HG02798 (cell line): ENCODE measurements around the gene ZNF827.

ENCODE experiments used
- ATAC-seq: cut with Tn5 transposase; IDR thresholded peaks from one replicate; pipeline ENCODE4 v1.9.1; 2021; ENCODE audit warnings: mild to moderate bottlenecking; ENCODE audit not compliant: unreplicated experiment, poor library complexity

Gene ZNF827

GRCh38 chr4:145808848-145809512 lies 129.6 kb downstream of the ZNF827 start:
- ATAC-seq = peak; percentile 37

GRCh38 chr4:145808021-145808650 lies 130.5 kb downstream of the ZNF827 start:
- peak; percentile 73 for ATAC-seq

- no peak for ATAC-seq
Observed at GRCh38 chr4:145805490-145805889, 133.1 kb downstream of the ZNF827 start.

DNA sequence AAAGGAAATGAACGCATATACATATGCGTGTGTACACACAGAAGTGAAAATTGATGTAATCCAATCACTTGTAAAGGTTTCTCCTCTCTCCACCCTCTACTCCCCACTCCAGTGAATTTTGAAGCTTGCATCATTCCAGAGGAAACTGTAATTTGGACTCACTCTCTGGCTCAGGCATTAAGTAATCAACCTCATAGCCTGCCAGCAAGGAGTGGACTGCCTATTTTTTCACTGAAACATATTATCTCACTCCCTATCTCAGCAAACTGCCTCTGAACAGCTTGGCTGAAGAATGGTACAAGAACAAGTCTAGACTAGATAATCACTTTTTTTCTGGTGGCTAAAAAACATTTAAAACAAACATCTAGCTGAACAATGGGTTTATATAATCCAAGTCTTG lies 134.5 kb downstream of the ZNF827 start:
- no peak for ATAC-seq

GRCh38 chr4:145799223-145799622 lies 139.4 kb downstream of the ZNF827 start:
- ATAC-seq = no peak

DNA sequence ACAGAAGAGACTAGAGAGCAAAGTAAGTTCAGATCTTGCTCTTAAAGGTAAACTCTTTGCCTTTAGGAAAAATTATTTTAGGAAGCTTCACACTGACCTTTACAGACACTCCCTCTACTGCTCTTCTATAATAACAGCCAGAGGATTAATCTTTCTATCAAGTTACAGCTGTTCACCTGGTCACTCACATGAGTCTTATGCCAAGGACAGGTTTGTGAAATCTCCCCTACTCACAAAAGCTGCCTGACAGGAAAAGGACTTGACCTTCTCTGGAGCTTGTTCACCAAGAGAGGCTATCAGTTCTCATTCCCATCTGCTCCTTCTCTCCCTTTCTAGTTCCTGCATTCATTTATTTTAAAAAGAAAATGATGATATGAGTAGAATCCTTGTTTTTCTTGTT lies 141.3 kb downstream of the ZNF827 start:
- no peak for ATAC-seq

DNA sequence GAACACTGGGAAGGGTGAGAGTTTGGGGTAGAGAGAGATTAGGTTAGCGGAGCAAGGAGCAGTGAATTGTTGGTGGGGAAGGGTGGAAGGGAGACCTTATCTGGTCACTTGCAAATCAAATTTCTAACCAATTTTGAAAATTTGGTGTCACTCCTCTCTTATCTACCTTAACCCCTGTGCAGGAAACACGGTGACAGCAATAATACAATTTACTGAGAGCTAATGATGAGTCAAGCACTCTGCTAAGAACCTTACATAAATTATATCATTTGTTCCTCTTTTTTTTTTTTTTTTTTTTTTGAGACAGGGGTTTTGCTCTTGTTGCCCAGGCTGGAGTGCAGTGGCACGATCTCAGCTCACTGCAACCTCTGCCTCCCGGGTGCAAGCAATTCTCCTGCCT lies 142.3 kb downstream of the ZNF827 start:
- ATAC-seq = no peak

DNA sequence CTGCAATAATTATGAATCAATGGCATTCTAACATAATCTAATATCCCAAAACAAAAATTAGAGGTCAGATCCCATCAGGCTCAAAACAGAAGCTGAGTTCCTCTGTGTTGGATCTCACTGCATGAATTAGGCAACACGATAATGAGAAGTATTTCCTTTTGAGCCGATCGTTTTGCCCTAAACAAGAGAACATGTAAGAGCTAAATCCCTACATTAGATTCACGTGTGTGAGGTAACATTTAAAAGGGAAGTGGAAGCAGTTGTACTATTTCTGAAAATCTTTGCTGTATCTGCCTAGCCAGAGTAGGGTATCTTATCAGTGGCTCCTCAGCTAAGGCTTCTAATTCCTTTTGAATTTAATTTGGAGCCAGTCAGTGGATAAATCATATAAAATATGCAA lies 143.1 kb downstream of the ZNF827 start:
- ATAC-seq = no peak

DNA sequence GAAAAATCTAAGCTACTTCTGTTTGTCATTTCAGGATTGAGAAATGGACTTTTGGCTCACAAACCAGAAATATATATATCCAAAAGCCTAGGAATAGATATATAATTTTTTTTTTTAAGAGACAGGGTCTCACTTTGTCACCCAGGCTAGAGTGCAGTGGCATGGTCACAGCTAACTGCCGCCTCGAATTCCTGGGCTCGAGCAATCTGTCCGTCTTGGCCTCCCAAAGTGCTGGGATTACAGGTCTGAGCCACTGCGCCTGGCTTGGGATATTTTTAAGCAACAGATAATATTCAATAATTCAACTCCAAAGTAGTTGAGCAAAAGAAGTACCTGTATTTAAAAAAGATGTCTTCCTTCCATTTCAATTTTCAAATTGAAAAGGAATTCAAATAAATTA lies 146.2 kb downstream of the ZNF827 start:
- no peak for ATAC-seq

- no peak for ATAC-seq
Observed at GRCh38 chr4:145791988-145792387, 146.6 kb downstream of the ZNF827 start.

DNA sequence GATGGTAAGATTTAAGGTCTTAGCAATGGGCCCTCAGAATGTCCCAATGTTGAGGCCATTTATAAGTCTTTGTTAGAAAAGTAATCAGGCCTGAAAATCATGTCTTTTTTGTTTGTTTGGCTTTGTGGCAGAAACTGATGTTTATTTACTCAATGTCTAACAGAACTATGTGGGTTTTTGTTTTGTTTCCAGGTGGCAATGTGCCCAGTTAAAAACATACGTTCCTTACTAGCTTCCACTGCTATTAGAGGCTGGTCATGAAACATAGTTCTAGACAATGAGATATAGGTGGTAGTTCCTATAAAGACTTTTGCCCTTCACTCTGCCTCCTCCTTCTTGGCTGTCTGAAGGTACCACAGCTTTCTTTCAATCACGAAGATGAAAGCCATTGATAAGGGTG lies 149.9 kb downstream of the ZNF827 start:
- no peak for ATAC-seq

GRCh38 chr4:145786830-145787229 lies 151.8 kb downstream of the ZNF827 start:
- ATAC-seq = no peak

- ATAC-seq = no peak
Observed at GRCh38 chr4:145786261-145786660, 152.4 kb downstream of the ZNF827 start.

- no peak for ATAC-seq
Observed at GRCh38 chr4:145785391-145786008, 153.1 kb downstream of the ZNF827 start.

DNA sequence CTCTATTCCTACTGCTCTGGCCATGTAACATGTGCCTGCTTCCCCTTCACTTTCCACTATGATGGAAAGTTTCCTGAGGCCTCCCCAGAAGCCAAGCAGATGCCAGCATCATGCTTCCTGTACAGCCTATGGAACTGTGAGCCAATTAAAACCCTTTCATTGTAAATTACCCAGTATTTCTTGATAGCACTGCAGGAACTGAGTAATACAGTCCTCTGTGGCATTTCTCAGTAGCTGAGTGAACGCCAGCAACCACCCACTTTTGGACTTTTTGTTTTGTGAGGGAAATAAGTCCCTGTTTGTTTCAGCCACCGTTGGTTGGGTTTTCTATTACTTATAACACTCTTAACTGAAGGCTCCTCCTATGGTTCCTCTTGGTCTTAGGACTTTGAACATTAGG lies 154.6 kb downstream of the ZNF827 start:
- ATAC-seq = no peak

DNA sequence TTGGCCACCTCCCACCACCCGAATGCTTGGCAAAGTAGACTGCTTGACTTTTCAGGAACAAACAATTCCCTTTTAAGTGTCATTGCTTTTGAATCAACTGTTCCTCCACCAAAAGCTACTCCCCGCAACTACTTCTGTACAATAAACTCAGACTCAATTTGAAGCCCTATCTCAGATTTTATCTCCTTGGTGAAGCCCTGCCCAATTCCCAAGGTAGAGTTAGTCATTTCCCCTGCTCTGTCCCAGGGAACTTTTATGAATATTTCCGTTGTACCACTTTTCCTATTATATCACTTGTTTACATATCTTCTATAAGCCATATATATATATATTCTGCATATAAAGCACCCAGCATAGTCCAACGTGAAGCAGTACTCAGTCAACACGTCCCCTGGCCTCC lies 155.9 kb downstream of the ZNF827 start:
- ATAC-seq = no peak

GRCh38 chr4:145781351-145781750 lies 157.3 kb downstream of the ZNF827 start:
- ATAC-seq = no peak

DNA sequence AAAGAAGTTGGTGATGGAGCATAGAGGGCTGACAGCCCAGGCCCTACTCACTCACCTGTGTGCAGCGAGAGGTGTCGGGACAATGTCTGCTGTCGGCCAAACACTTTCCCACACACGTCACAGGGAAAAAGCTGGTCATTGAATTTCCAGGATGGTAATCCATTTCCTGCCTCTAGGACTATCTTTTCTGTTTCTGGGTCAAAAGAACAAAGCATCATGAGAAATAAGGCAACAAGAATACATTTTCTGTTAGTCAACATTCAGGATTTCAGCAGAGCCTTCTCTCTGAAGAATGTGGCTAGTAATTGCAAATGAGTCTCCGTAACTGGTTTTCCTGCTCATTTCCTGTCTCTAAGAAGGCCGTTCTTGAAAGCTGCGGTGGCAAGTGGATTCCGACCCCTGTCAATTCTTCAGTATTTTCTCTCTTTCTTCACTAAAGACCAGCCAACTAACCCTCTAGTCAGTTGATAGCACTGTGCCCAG lies 159.3 kb downstream of the ZNF827 start:
- no peak for ATAC-seq

DNA sequence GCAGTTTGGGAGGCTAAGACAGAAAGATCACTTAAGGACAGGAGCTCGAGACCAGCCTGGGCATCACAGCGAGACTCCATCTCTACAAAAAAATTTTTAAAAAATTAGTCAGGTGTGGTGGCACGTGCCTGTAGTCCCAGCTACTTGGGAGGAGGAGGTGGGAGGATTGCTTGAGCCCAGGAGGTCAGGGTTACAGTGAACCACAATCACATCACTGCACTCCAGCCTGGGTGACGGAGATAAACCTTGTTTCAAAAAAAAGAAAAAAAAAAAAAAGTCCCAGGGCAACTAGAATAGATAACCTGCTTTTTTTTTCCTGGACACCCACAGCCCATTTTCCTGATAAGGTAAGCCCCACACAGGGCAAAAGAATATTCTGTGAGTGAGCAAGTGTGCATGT lies 162.4 kb downstream of the ZNF827 start:
- no peak for ATAC-seq

DNA sequence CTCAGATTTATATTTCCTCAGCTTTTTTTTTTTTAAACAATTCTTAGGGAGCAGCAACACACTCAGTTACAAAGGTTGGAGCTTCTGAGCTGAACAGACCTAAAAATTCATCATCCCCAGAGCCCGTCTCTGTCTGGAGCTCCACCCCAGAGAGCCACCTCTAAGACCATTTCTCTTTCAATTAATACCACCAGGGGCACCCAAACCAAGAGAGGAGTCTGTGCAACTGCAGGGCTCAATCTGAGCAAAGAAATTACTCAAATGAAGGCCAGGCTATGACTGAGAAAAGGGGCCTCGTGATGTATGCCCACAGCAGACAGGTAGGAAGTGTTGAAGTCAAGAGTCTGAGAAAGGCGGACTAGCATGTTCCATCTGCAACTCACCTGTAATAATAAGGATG lies 163.2 kb downstream of the ZNF827 start:
- ATAC-seq = no peak

- ATAC-seq = no peak
Observed at GRCh38 chr4:145774473-145774872, 164.2 kb downstream of the ZNF827 start.
